GM19240 (cell line): ENCODE results near the gene DENND4A.

Experiments
- DNase-seq: peaks from one replicate; pipeline ENCODE4 v3.0.0; 2011; ENCODE audit warnings: low spot score; ENCODE audit not compliant: insufficient read length

DENND4A gene

GRCh38 chr15:65792138-65792987, at the start of gene DENND4A:
Gene DENND4A (minus strand): TSS chr15:65792293. CDS start chr15:65756450, 35,843 bp downstream.
- DNase-seq = peak; percentile 58

GRCh38 chr15:65841121-65841930, 49.2 kb upstream of the DENND4A start:
- no peak for DNase-seq

- DNase-seq = no peak
These were observed 47.9 kb upstream of the DENND4A start for GRCh38 chr15:65839985-65840384.

GRCh38 chr15:65839354-65839901, 47.3 kb upstream of the DENND4A start:
- no peak for DNase-seq

- no peak for DNase-seq
These were observed 45.5 kb upstream of the DENND4A start for GRCh38 chr15:65837301-65838294.

GRCh38 chr15:65836665-65837064, 44.6 kb upstream of the DENND4A start:
- DNase-seq = no peak

- no peak for DNase-seq
These were observed 43.4 kb upstream of the DENND4A start for GRCh38 chr15:65835447-65835846.

GRCh38 chr15:65834603-65835282, 42.6 kb upstream of the DENND4A start:
- no peak for DNase-seq

- no peak for DNase-seq
These were observed 41.6 kb upstream of the DENND4A start for GRCh38 chr15:65833501-65834205.

GRCh38 chr15:65832549-65833364, 40.7 kb upstream of the DENND4A start:
- DNase-seq = no peak

GRCh38 chr15:65829130-65829764, 37.2 kb upstream of the DENND4A start:
- DNase-seq = no peak

GRCh38 chr15:65828585-65828984, 36.5 kb upstream of the DENND4A start:
- no peak for DNase-seq

GRCh38 chr15:65827065-65827464, 35.0 kb upstream of the DENND4A start:
- no peak for DNase-seq

- no peak for DNase-seq
These were observed 33.0 kb upstream of the DENND4A start for GRCh38 chr15:65824941-65825544.

GRCh38 chr15:65824031-65824743, 32.1 kb upstream of the DENND4A start:
- DNase-seq = no peak

GRCh38 chr15:65822316-65822715, 30.2 kb upstream of the DENND4A start:
- no peak for DNase-seq

- no peak for DNase-seq
These were observed 29.0 kb upstream of the DENND4A start for GRCh38 chr15:65821070-65821469.
